ENCODE results near the gene ARRDC2. TPM values are rescaled to one million over a fixed set of nuclear protein-coding genes. Genes with fewer than 3 reads are reported as not detected.

The ARRDC2 gene
- total RNA-seq, 4 donors from 2014 or later: 38.5 to 140 (median 84.0) TPM

- TF ChIP-seq CTCF (IDR thresholded peaks at IDR 0.05; ENCODE audit: low read depth): no peak
These were observed 38.2 kb downstream of the ARRDC2 start for GRCh38 chr19:18046059-18046718.

GRCh38 chr19:18049385-18049784, 41.4 kb downstream of the ARRDC2 start:
- no peak for TF ChIP-seq CTCF (IDR thresholded peaks at IDR 0.05; ENCODE audit: low read depth)

GRCh38 chr19:18051887-18052286, 43.9 kb downstream of the ARRDC2 start:
- TF ChIP-seq CTCF (IDR thresholded peaks at IDR 0.05; ENCODE audit: low read depth): no peak

- TF ChIP-seq CTCF (IDR thresholded peaks at IDR 0.05; ENCODE audit: low read depth): no peak
These were observed 45.7 kb downstream of the ARRDC2 start for GRCh38 chr19:18053576-18054219.

GRCh38 chr19:18055967-18056366, 48.0 kb downstream of the ARRDC2 start:
- no peak for TF ChIP-seq CTCF (IDR thresholded peaks at IDR 0.05; ENCODE audit: low read depth)

GRCh38 chr19:18057557-18057956, 49.6 kb downstream of the ARRDC2 start:
- TF ChIP-seq CTCF (IDR thresholded peaks at IDR 0.05; ENCODE audit: low read depth): no peak

GRCh38 chr19:18058208-18059009, 50.4 kb downstream of the ARRDC2 start:
- TF ChIP-seq CTCF (IDR thresholded peaks at IDR 0.05; ENCODE audit: low read depth): no peak

All from subcutaneous adipose tissue (tissue), 4 donors.